Nephron (organoid): ENCODE data around the gene CFAP298.

ENCODE experiments used
- H3K27ac Mint-ChIP-seq, 3 experiments: 2 replicates each; pipeline ENCODE4 v1.8.0; 2020; ENCODE audit warnings: mixed read lengths in 3 of 3, mild to moderate bottlenecking in 2 of 3, moderate library complexity in 1 of 3
- H3K27me3 Mint-ChIP-seq: 2 replicates; pipeline ENCODE4 v1.8.0; 2021; ENCODE audit warnings: low read depth, mild to moderate bottlenecking, moderate library complexity, mixed read lengths
- H3K36me3 Mint-ChIP-seq: 2 replicates; pipeline ENCODE4 v1.8.0; 2020; ENCODE audit warnings: low read depth, mixed read lengths
- H3K4me1 Mint-ChIP-seq: 2 replicates; pipeline ENCODE4 v1.8.0; 2020; ENCODE audit warnings: mixed read lengths
- H3K4me3 Mint-ChIP-seq, 3 experiments: 2 replicates each; pipeline ENCODE4 v1.8.0; 2020; ENCODE audit warnings: mild to moderate bottlenecking in 3 of 3, mixed read lengths in 3 of 3, moderate library complexity in 2 of 3
- H3K9me3 Mint-ChIP-seq: 2 replicates; pipeline ENCODE4 v1.8.0; 2020; ENCODE audit warnings: mixed read lengths
- CTCF ChIP-seq, 3 experiments: fragments of 200-600 bp; sonication (generic); IDR thresholded peaks; one replicate each; pipeline ENCODE4 v1.5.0; 2021; ENCODE audit warnings: antibody characterized with exemption in 3 of 3; ENCODE audit not compliant: unreplicated experiment in 3 of 3

CFAP298 gene

DNA sequence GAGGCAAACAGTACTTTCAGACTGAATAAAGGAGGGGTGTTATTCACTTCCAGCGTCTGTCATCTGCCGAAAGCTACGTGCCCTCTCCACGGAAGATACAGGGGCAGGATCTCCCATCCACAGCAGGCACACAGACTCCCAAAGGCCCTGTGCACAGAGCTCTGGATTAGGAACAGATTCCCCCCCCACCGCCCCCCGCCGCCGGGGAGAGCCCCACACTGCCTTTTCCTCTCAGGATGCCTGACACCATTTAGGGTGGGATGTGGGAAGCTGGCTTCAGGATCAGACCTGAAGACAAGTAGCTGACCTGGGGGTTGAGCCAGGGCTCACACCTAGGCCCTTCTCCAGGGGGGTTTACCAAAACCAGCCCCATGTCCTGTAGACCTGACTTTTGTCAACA lies 18.5 kb downstream of the CFAP298 start:
- no peak for TF ChIP-seq CTCF (IDR thresholded peaks at IDR 0.05; ENCODE audit: unreplicated experiment in 3 of 3)
- Mint-ChIP-seq H3K4me1 (peaks cover 8% of the 10 kb centered on the region), H3K4me3 (no peak overlapping the region)

DNA sequence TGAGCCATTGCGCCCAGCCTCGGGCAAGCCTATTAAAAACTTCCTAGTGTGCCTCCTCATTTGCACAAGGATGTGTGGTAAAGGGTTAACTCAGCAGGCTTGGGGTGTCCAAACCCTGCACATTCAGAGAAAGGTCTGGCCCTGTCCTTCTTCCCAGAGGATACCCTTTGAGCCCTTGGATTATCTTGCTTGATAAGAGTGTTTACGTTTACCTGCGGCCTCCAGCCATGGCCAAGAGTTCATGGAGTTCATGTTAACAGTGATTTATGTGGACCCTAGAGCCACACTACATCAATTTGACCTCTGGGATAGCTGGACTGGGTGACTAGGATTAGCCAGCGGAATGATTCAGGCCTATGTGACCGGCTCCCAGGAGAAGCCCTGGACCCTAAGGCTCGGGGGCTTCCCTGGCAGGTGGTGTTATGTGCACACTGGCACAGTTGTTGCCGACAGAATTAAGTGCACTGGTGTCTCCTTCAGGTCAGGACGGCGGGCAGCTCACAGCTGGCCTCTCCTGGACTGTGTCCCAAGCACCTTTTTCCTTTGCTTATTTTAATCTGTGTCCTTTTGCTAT lies 19.2 kb downstream of the CFAP298 start:
- Mint-ChIP-seq H3K27me3 (no peaks in the 10 kb centered on the region), H3K9me3 (no peaks in the 10 kb centered on the region), H3K27ac (no peak overlapping the region), H3K4me3 (no peak overlapping the region), H3K4me1 (peaks cover 8% of the 10 kb centered on the region), H3K36me3 (no peaks in the 10 kb centered on the region)
- no peak for TF ChIP-seq CTCF (IDR thresholded peaks at IDR 0.05; ENCODE audit: unreplicated experiment in 3 of 3)

More for the DNA sequence above, 18.5 kb downstream of the CFAP298 start:
- no peaks in the 10 kb centered on the region for H3K9me3 Mint-ChIP-seq
- H3K27me3 Mint-ChIP-seq, result no peaks in the 10 kb centered on the region
- H3K27ac Mint-ChIP-seq, result no peak overlapping the region
- H3K36me3 Mint-ChIP-seq, result no peaks in the 10 kb centered on the region

DNA sequence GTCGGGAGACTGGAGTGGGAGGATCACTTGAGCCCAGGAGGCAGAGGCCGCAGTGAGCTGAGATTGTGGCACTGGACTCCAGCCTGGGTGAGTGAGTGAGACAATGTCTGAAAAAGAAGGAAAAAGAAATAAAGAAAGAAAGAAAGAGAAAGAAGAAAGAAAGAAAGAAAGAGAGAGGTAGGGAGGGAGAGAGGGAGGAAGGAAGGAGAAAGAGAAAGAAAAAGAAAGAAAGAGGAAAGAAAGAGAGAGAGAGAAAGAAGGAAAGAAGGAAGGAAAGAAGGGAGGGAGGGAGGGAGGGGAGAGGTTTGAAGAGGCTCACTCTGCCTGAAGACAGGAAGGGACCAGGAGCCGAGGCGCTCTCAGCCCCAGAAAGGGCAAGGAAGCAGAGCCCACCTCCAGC lies 22.0 kb downstream of the CFAP298 start:
- Mint-ChIP-seq H3K4me1 (peaks cover 8% of the 10 kb centered on the region), H3K9me3 (no peaks in the 10 kb centered on the region), H3K36me3 (no peaks in the 10 kb centered on the region), H3K27me3 (peaks cover 1% of the 10 kb centered on the region), H3K4me3 (no peak overlapping the region), H3K27ac (no peak overlapping the region)
- no peak for TF ChIP-seq CTCF (IDR thresholded peaks at IDR 0.05; ENCODE audit: unreplicated experiment in 3 of 3)

DNA sequence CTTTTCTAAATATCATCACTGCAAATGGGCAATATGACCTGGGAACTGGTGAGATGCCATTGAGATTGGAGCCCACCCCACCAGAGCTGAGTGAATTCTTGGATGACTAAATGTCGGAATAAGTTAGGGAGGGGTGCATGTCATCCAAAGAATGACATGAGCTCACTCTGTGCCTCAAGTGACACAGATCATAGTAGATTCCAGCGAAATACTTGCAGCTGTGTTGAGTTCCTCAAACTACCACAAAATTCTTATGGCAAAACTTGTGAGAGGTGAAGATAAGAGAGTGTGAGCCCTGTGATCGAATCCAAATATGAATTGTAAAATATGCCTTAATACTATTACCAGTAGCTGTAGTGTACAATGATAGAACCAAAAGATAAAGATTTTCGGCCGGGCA lies 24.5 kb downstream of the CFAP298 start:
- no peaks in the 10 kb centered on the region for H3K36me3 Mint-ChIP-seq
- H3K4me3 Mint-ChIP-seq, result no peak overlapping the region
- H3K27me3 Mint-ChIP-seq, result peaks cover 3% of the 10 kb centered on the region
- H3K9me3 Mint-ChIP-seq, result no peaks in the 10 kb centered on the region
- no peak overlapping the region for H3K27ac Mint-ChIP-seq
- no peak for TF ChIP-seq CTCF (IDR thresholded peaks at IDR 0.05; ENCODE audit: unreplicated experiment in 3 of 3)
- no peaks in the 10 kb centered on the region for H3K4me1 Mint-ChIP-seq

DNA sequence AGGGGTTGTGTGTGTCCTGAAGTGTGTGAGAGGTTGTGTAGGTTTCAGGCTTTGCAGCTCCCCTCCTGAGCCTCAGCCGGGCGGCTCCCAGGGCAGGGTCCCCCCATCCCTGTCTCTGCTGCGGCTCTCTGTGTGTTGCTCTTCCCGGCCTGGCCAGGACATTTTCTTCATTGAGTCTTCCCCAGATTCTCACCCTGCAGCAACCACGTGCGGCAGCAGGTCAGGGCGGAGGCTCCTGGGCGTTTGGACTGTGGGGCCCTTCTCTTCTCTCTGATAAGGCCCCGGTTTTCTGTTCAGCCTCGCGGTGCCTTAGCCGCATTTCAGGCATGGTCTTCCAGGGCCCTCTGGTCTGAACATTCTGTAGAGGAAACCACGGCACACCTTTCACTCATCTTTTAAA lies 25.1 kb downstream of the CFAP298 start:
- peaks cover 3% of the 10 kb centered on the region for H3K27me3 Mint-ChIP-seq
- no peak for TF ChIP-seq CTCF (IDR thresholded peaks at IDR 0.05; ENCODE audit: unreplicated experiment in 3 of 3)
- H3K27ac Mint-ChIP-seq, result no peak overlapping the region

GRCh38 chr21:32585970-32586369 lies 26.2 kb downstream of the CFAP298 start:
- Mint-ChIP-seq H3K36me3 (no peaks in the 10 kb centered on the region), H3K4me3 (no peak overlapping the region), H3K27ac (no peak overlapping the region), H3K4me1 (no peaks in the 10 kb centered on the region), H3K9me3 (no peaks in the 10 kb centered on the region), H3K27me3 (peaks cover 3% of the 10 kb centered on the region)
- no peak for TF ChIP-seq CTCF (IDR thresholded peaks at IDR 0.05; ENCODE audit: unreplicated experiment in 3 of 3)

More for the DNA sequence above, 25.1 kb downstream of the CFAP298 start:
- no peaks in the 10 kb centered on the region for H3K4me1 Mint-ChIP-seq
- H3K36me3 Mint-ChIP-seq, result no peaks in the 10 kb centered on the region
- H3K9me3 Mint-ChIP-seq, result no peaks in the 10 kb centered on the region
- H3K4me3 Mint-ChIP-seq, result no peak overlapping the region
